Psoas muscle (tissue), 8 donors: ENCODE measurements around the gene TBC1D14. TPM values are rescaled to one million over a fixed set of nuclear protein-coding genes. Genes with fewer than 3 reads are reported as not detected.

Source experiments
- ATAC-seq, 4 donors: fragments of 200-7000 bp; cut with Tn5 transposase; one replicate each; pipeline ENCODE4 v1.9.1; 2020; ENCODE audit warnings: moderate library complexity in 3 of 4, mild to moderate bottlenecking in 2 of 4
- DNase-seq, 2 donors: peaks; one replicate each; pipeline ENCODE4 v3.0.0-alpha.2; 2020
- H3K27ac ChIP-seq: fragments of 200-600 bp; one replicate; pipeline ENCODE4 v1.8.0; 2022
- H3K27me3 ChIP-seq, 3 donors: fragments of 200-600 bp in 1 of 3; one replicate each; pipeline versions ENCODE4 v1.6.1 to v1.8.0; 2013 to 2022; ENCODE audit warnings: low read length in 2 of 3, mild to moderate bottlenecking in 2 of 3, moderate library complexity in 1 of 3; ENCODE audit not compliant: insufficient read depth in 3 of 3
- H3K36me3 ChIP-seq, 2 donors: fragments of 200-600 bp in 1 of 2; one replicate each; pipeline versions ENCODE4 v1.6.1 to v1.8.0; 2013 to 2022; ENCODE audit warnings: low read depth in 1 of 2, mild to moderate bottlenecking in 1 of 2, moderate library complexity in 1 of 2; ENCODE audit not compliant: insufficient read depth in 1 of 2
- H3K4me1 ChIP-seq: fragments of 200-600 bp; one replicate; pipeline ENCODE4 v1.8.0; 2022
- H3K4me3 ChIP-seq: fragments of 200-600 bp; one replicate; pipeline ENCODE4 v1.8.0; 2022; ENCODE audit warnings: mild to moderate bottlenecking
- H3K9me3 ChIP-seq: fragments of 200-600 bp; one replicate; pipeline ENCODE4 v1.8.0; 2022
- WGBS, 3 donors: extraction: QIAGEN DNeasy Blood & Tissue Kit; methylation state at CpG; one replicate each; pipeline versions ENCODE4 v1.1.6 to v1.1.7; 2013; 5-methylcytosine and 5-hydroxymethylcytosine counted together
- intact Hi-C, 2 donors: fragments of 100-400 bp; cut with DNase I; formaldehyde crosslinking; loops; one replicate each; pipeline versions ENCODE4 v1.11.0 to v1.14.2; 2022
- polyA plus RNA-seq, 3 donors: library from polyadenylated mRNA; stranded (reverse); fragments of 200-250 nt; gene quantifications; one replicate each; pipeline ENCODE4 v1.2.3, GENCODE V29; 2013
- total RNA-seq, 4 donors: library from RNA; stranded (reverse); fragmentation: NEBNext Ultra II Directional in 2 of 4; extraction: Animal tissue kit (Norgen Biotek cat#: 25700) in 2 of 4; gene quantifications; one replicate each; pipeline versions ENCODE4 v1.2.1 to v1.2.4, GENCODE V29; 2021 to 2023
- TF ChIP-seq, protein P1 (sequence below): fragments of 200-600 bp; IDR thresholded peaks from one replicate; pipeline ENCODE4 v1.8.0; 2022; ENCODE audit warnings: antibody characterized with exemption
- donor health status: healthy with polysubstance abuse.
- donor health status: DM: no; HTN: no; CAD: no; lungs with moderate emphysema.
- donor health status: Bipolar disorder and iron deficiency.
- donor health status: healthy.
- donor health status: DM: yes; HTN: yes; CAD: no.
- donor health status: DM: no; HTN: no; CAD: no.
- donor health status: DM: no; HTN: no; CAD: no.
- donor health status: DM: yes; HTN: yes; CAD: no.

Gene TBC1D14
- total and polyA plus RNA-seq, 7 donors: 14.7 to 45.5 (median 33.1) TPM

DNA sequence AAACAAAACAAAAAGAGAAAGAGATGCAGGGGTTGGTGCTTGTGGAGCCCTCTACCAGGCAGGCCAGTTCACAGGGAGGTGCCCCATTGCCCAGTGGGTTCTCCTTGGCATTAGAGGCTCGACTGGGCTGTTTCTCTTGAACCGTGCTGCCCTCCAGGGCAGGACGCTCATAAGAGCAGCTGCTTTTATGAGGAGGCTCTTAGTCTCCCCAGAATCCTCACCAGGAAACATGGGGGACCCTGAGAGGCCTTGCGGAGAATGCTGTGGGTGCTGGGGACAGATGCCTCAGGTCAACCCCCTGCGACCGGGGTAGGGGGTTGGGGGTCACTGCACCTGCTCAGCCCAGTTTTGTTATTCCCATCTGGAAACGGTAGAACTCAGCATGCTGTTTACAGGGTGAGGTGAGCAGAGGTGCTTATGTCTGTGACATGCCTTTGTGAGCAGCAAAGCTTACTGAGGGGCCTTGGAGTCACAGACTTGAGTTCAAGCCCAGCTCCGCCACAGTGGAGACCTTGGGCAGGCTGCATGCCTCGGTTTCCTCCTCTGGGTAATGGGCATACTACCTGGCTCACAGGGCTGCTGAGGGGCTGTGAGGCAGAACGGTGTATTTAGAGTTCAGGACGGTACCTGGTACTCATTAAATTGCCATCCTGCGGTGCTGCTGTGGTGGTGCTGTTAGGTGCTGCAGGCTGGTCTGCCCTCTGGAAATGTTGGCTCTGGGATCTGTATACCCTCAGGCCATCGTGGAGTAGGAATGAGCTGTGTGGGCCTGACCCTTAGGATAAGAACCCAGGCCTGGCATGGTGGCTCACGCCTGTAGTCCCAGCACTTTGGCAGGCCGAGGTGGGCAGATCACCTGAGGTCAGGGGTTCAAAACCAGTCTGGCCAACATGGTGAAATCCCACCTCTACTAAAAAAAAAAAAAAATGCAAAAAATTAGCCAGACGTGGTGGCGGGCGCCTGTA lies 5.7 kb downstream of the TBC1D14 start:
- WGBS, 3 donors: 89 to 93% (median 91%) methylated on average over 18 of the region's 18 CpGs
- Histone ChIP-seq H3K27ac (no peak overlapping the region), H3K4me1 (peaks cover 69% of the 10 kb centered on the region), H3K36me3 (no peaks in the 10 kb centered on the region), H3K9me3 (no peaks in the 10 kb centered on the region), H3K4me3 (no peak overlapping the region), H3K27me3 (no peaks in the 10 kb centered on the region)
- DNase-seq: peak in 1 of 2 donors; percentile 36
- intact Hi-C loops: loop anchor here in 1 of 2 donors (5.0 kb wide), 1 partner anchor 72 kb away; no protein-coding TSS in a partner anchor
- no peak for ATAC-seq
- TF ChIP-seq, protein P1, sequence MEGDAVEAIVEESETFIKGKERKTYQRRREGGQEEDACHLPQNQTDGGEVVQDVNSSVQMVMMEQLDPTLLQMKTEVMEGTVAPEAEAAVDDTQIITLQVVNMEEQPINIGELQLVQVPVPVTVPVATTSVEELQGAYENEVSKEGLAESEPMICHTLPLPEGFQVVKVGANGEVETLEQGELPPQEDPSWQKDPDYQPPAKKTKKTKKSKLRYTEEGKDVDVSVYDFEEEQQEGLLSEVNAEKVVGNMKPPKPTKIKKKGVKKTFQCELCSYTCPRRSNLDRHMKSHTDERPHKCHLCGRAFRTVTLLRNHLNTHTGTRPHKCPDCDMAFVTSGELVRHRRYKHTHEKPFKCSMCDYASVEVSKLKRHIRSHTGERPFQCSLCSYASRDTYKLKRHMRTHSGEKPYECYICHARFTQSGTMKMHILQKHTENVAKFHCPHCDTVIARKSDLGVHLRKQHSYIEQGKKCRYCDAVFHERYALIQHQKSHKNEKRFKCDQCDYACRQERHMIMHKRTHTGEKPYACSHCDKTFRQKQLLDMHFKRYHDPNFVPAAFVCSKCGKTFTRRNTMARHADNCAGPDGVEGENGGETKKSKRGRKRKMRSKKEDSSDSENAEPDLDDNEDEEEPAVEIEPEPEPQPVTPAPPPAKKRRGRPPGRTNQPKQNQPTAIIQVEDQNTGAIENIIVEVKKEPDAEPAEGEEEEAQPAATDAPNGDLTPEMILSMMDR: no peak

DNA sequence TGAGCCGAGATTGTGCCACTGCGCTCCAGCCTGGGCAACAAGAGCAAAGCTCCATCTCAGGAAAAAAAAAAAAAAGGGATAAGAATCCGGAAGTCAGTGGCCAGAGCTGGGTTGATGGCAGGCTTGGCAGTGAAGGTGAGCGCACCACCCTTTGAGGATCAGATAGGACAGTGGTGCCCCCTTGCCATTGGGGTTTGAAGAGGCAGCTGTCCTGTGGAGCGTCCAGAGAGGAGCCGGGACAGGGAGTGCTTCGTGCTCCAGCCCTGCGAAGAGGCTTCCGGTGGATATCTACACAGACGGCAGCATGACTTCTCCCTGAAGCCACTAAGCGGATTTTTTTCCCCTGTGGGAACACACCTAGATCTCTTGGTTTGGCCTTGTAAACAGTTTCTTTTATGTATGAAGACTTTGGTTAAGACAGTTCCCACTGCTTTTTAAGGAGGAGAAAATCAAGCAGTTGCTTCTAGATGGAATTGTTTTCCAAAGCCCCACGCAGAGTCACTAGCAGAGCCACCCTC lies 6.5 kb downstream of the TBC1D14 start:
- peaks cover 62% of the 10 kb centered on the region for H3K4me1 ChIP-seq
- WGBS, 3 donors: 85 to 95% (median 92%) methylated on average over 12 of the region's 12 CpGs
- no peaks in the 10 kb centered on the region for H3K36me3 ChIP-seq
- intact Hi-C loops: loop anchor here in 1 of 2 donors (5.0 kb wide), 1 partner anchor 71 kb away; no protein-coding TSS in a partner anchor
- TF ChIP-seq, protein P1: no peak
- DNase-seq (no peak), ATAC-seq (no peak)
- H3K27ac ChIP-seq: peak overlapping the region; percentile 67
- H3K4me3 ChIP-seq: no peak overlapping the region
- no peaks in the 10 kb centered on the region for H3K27me3 ChIP-seq
- H3K9me3 ChIP-seq: no peaks in the 10 kb centered on the region

DNA sequence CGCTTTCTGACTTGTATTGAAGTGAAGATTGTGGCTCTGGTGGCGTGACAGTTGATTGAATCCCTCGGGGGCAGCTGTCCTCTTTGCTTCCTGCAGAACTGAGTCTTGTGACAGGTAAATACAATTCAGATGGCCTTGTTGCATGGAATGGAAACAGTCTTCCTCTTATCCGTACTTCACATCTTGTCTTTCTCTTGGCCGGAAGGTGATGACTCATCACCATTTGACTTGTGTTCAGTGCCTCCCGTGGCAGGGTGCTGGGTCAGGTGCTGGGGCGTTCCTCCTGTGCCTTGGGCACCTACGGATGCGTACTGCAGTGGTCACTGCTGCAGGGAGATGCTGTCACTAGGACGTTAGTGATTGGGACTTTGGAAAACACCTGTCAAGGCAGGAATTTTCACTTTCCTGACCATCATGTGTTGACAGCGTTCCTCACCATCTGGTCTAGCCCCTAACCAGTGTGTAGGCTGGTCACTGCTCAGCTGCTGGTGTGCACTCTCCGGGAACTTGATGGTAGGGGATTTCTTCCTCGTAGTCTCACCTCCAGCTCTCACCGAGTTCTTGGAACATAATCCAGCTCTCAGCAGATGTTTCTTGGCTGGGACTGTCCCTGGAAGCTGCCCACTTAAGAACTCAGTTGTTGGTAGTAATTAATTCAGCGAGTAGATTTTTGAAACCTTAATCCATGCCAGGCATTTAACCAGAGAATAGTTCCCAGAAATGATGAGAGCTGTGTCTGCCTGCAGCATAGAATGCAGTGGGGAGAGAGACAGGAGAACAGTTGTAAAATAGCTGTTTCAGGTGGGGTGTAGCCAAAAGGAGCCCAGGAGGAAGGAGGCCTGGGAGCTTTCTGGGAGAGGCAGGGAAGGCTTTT lies 7.2 kb downstream of the TBC1D14 start:
- intact Hi-C loops: loop anchor here in 1 of 2 donors (5.0 kb wide), 1 partner anchor 70 kb away; no protein-coding TSS in a partner anchor
- Histone ChIP-seq H3K27me3 (no peaks in the 10 kb centered on the region), H3K9me3 (no peaks in the 10 kb centered on the region), H3K27ac (peak overlapping the region; percentile 67), H3K36me3 (no peaks in the 10 kb centered on the region), H3K4me1 (peaks cover 55% of the 10 kb centered on the region), H3K4me3 (no peak overlapping the region)
- DNase-seq (peak in 1 of 2 donors; percentile 70), ATAC-seq (peak; percentile 59 to 74 (median 68))
- TF ChIP-seq, protein P1: no peak
- WGBS, 3 donors: 43 to 59% (median 50%) methylated on average over 15 of the region's 15 CpGs

DNA sequence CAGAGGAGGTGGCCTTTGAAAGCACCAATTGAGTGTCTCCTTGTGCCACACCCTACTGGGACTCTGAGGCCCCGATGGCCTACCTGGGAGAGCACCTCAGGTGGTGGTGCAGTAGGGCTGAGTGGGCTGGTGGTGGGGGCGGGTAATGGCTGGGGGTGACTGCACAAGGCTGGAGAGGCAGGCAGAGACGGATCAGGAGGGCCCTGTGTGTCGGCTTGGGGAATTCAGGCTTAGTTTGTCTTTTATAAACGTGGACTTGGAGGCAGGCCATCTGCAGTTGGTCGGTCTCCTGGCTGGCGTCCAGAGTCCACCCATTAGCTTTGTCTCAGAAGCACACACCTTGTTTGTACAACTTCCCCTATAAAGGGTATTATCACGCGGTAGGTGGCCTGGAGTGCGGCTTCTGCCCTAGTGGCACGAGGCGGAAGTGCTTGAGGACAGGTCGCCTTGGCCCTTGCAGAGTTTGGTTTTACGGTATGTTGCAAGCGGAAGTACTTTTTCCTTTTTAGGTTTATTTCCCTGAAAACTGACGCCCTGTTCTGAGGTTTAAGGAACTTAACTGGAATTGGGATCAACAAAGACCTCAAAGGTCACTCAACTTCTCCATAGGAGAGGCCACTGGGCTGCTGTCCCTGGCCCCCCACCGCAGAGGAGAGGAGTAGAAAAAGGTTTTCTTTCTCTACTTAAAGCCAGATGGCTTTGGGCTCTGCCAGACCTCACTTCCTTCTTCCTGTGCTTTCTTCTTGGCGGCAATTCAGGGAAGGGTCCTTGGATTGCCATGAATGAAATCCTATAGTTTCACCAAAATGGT lies 8.0 kb downstream of the TBC1D14 start:
- ATAC-seq (peak; percentile 52 to 69 (median 60)), DNase-seq (peak; percentile 60 to 83)
- H3K27me3 ChIP-seq: no peaks in the 10 kb centered on the region
- no peak overlapping the region for H3K4me3 ChIP-seq
- no peaks in the 10 kb centered on the region for H3K36me3 ChIP-seq
- peaks cover 46% of the 10 kb centered on the region for H3K4me1 ChIP-seq
- intact Hi-C loops: loop anchor here in 1 of 2 donors (5.0 kb wide), 1 partner anchor 70 kb away; no protein-coding TSS in a partner anchor
- no peaks in the 10 kb centered on the region for H3K9me3 ChIP-seq
- WGBS, 3 donors: 52 to 60% (median 59%) methylated on average over 18 of the region's 18 CpGs
- H3K27ac ChIP-seq: peak overlapping the region; percentile 67
- TF ChIP-seq, protein P1: peak; percentile 42
